GM19468 (cell line): ENCODE results near the gene SLC25A19.

ENCODE experiments used
- ATAC-seq: cut with Tn5 transposase; IDR thresholded peaks from one replicate; pipeline ENCODE4 v1.9.1; 2021; ENCODE audit warnings: mild to moderate bottlenecking, moderate library complexity, moderate number of reproducible peaks; ENCODE audit not compliant: unreplicated experiment; ENCODE audit errors: extremely low read depth

SLC25A19 gene

DNA sequence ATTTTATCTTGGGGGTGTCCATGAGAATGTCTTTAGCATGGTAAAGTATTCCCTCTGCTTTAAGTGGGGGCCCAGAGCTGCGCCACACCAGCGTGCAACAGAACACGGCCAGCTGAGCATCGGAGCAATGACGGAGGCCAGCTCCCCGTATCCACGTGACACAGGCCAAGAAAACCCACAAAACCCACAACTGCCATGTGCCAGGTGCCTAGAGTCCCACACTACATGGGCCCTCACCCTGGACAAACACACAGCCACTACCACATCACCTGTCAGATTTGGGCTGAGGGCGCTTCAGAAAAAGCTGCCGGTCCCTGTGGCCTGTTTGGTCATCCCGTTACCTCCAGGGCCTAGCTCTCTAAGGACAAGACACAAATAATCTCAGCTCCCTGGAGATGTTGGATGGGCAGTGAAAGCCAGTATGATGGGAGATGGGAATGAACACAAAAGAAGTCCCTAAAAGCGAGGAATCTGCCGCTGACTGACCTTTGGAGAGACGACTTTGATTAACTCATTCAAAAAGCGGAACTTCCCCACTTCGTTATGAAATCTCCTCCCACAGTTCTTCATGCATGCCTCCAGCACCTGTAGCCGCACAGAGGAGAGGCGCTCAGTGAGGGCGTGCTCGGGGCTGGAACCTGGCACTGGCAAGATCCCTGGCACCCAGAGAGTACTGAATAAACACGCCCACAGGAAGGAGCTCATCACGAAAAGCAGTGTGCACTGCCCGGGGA is 44.9 kb downstream of the SLC25A19 start:
- no peak for ATAC-seq

- no peak for ATAC-seq
Measured at GRCh38 chr17:75242461-75243042, 46.7 kb downstream of the SLC25A19 start.

DNA sequence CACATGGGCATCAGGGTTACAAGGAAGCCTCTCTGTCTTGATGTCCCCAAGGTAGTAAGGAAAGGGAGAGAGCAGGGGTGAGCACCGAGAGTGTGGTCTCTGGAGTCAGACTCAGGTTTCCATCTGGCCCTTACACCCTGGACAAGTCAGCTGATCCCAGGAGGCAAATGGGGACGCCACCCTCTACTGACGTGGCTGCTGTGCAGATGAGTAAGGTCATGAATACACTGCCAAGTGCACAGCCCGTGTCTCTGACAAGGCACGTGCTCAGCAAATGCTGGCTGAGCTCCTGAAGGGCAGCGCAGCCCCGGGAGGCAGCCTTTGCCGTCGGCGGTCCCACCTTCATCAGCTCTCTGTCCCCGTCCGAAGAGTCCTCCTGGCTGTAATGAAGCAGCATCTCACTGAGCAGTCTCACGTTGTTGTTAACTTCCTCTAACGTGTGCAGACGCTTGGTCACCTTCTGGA is 47.2 kb downstream of the SLC25A19 start:
- no peak for ATAC-seq

GRCh38 chr17:75241502-75241901 is 47.7 kb downstream of the SLC25A19 start:
- ATAC-seq = no peak

DNA sequence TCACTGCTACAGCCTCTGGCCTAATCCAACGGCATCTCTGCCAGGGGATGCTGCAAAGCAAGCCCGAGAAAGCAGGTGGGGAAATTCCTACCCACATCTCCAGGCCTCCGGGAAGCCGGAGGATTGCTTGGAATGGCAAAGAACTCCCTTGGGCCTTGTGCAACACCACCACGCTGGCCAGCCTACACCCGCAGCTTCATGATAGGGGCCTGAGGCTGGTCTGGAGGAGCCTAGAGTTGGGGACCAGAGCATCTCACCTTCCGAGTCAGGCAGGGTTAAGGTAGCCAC is 48.1 kb downstream of the SLC25A19 start:
- ATAC-seq = no peak

- no peak for ATAC-seq
Measured at GRCh38 chr17:75240394-75241142, 48.7 kb downstream of the SLC25A19 start.

GRCh38 chr17:75239778-75240393 is 49.3 kb downstream of the SLC25A19 start:
- ATAC-seq = no peak

DNA sequence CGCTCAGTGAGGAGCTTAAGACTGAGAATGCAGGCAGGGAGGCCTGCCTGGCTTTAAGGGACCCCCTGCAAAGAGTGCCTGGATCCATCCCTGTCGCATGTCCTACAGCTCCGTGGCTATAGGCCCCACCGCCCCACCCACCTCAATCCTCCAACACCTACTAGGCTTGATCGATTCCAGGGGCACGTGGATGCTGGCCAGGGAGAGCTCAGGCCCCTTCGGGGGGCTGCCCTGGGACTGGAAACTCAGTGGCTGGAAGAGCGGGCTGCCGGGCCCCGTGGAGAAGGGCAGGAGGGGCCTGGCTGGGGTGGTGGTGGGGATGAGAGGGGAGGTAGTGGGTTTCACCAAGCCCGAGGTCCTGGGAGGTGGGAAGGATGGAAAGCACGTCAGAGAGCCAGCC is 50.0 kb downstream of the SLC25A19 start:
- ATAC-seq = no peak

DNA sequence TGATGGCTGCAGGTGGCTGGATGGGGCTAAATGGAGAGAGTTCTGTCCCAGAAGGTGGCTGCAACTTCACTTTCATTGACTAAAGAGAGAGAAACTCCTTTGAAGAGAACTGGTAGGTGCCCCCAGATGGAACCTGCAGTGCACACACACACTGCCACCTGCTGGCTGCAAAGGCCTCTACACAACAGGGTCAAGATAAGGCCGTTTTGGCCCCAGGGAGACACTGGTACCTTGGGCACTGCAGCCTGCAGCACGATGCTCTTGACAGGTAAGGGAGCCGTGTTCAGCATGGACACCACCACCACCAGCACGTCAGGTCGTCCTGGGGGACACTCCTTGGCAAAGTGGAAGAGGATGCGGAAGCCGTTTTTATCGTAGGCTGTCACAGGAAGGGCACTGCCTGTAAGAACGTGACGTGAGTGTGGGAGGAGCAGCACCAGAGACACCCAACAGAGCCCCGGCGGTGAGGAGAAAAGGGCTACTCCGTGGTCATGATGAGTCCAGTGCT is 50.5 kb downstream of the SLC25A19 start:
- ATAC-seq = no peak

DNA sequence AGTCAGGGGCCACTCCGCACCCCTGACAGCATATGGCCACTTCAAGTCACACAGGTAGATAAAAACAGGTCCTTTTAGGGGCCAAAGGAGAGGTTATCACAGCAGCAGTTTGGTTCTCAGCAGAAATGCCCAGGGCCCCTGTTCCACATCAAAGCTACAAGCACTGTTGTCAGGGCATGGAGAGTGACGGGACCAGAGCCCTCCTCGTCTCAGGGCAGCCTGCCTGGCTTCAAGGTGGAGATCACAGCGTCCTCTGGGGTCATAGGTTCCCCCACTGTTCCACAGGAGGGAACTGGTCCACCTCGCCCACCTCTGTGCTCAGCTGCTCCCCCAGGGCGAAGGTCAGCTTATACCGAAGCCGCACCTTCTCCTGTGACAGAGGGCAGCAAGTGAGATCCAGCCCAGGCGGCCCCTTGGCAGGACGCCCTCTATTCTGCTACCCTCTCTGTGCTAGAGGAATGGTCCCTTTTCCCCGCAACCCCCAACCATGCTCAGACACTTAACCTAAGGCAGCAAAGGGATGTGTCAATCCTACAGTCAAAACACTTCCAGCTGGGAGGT is 51.1 kb downstream of the SLC25A19 start:
- no peak for ATAC-seq

- no peak for ATAC-seq
Measured at GRCh38 chr17:75237100-75238014, 51.9 kb downstream of the SLC25A19 start.

DNA sequence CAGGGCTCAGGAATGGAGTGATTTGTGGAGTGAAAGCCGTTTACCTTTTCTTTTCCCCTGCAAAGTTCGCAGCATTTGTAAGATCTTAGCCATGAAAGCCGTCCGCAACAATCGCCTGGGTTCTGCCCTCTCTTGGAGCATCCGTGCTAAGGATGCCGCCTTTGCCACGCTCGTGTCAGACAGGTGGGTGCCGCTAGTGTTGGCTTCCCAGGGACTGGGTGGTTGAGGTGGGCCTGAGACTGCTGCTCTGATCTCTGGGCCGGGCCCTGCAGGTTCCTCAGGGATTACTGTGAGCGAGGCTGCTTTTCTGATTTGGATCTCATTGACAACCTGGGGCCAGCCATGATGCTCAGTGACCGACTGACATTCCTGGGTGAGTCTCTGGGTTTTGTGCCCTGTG is 56.4 kb downstream of the SLC25A19 start:
- no peak for ATAC-seq

DNA sequence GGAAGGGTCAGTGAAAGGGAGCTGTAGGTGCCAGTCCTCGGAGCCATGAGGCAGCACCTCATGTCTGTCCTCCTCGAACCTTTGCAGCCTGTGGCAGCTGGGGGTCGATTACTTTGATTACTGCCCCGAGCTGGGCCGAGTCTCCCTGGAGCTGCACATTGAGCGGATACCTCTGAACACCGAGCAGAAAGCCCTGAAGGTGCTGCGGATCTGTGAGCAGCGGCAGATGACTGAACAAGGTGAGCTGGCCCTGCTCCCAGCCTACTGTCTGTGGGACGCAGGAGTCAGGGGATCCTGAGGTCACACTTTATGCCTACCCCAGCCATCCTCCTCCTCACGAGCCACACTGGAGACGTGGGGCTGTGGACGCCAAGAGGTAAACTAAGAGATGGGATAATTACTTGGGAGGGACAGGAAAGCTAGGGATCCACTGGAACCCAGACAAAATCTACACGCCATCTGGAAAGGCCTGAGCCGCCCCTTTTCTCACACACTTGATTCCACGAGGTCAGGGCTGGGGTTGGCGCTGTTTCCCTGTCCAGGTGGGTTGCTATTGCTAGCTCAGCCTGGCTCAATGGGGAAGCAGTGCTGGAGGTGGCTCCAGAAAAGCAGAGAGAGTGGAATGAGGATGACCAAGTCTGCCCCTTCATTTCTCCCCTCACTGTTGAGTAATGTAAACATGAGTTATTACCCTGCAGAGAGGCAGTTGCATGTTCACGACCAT is 57.3 kb downstream of the SLC25A19 start:
- ATAC-seq = no peak

DNA sequence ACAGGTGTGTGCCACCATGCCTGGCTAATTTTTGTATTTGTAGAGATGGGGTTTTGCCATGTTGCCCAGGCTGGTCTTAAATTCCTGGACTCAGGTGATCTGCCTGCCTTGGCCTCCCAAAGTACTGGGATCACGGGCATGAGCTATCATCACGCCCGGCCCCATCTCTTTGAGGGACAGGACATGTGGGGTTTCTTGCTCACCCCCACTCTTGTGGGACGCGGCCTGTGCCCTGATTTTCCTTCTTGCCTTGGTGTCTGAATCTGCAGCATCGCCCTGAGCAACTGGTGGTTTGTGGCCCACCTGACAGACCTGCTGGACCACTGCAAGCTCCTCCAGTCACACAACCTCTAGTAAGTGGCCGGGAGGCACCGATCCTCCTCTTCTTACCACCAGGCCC is 58.2 kb downstream of the SLC25A19 start:
- no peak for ATAC-seq

DNA sequence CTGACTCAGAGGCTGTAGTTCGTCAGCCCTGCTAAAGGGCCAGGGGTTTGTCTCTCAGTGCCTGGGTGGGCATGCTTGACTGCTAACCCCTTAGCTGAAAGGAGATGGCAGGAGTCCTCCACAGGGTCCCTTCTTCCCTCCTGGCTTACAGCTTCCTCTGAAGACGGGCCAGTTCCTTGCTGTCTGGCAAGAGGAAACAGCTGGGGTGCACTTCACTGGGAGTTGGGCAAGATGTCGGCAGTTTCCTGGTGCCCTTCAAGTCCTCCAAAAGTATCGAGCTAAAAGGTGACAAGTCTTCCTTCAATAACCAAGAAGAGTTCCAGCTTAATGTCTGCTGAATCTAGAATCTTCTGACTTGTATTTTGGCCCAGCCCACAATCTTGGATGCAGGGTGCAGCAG is 60.4 kb downstream of the SLC25A19 start:
- no peak for ATAC-seq

GRCh38 chr17:75228305-75228704 is 60.9 kb downstream of the SLC25A19 start:
- ATAC-seq = no peak

GRCh38 chr17:75227729-75228128 is 61.5 kb downstream of the SLC25A19 start:
- ATAC-seq = no peak

DNA sequence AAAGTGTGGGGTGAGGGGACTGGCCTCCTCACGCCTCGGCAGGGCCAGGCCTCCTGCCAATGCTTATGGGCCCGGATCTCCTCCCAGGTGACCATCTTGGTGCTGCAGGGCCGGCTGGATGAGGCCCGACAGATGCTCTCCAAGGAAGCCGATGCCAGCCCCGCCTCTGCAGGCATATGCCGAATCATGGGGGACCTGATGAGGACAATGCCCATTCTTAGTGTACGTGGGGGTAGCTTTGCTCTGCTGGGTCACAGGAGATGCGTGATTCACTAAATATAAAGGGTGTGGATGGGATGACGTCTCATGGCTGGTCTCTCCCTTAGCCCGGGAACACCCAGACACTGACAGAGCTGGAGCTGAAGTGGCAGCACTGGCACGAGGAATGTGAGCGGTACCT is 64.2 kb downstream of the SLC25A19 start:
- ATAC-seq = no peak
